ENCODE measurements around the gene GIN1. TPM values are rescaled to one million over a fixed set of nuclear protein-coding genes. Genes with fewer than 3 reads are reported as not detected.

Gene GIN1
- total and polyA plus RNA-seq, 2 of the 4 experiments (the other 2 are of a cell fraction) = 2.9 to 3.1 TPM

DNA sequence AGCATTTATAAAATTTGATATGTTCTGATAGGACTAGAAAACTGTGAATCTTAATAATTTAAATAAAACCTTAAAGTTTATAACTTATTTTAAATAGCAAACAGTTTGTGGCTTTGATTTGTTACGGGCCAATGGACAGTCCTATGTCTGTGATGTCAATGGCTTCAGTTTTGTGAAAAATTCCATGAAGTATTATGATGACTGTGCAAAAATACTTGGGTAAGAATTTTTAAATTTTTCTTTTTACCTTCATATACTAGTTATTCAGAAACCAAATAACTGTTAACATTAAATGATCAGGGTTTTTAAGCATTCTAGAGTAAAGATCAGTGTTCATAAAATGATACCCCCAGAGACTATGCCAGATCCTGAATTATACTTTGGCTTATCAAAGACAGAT, 31.2 kb upstream of the GIN1 start:
- no peaks in the 10 kb centered on the region for H3K9me1 ChIP-seq (ENCODE audit: insufficient read depth, low read length)
- no peaks in the 10 kb centered on the region for H3K9me3 ChIP-seq (ENCODE audit: control insufficient read depth, insufficient read depth, low read length)
- no peak overlapping the region for H3K9ac ChIP-seq (ENCODE audit: low read depth, low read length)
- H2BK20ac ChIP-seq (ENCODE audit: low read depth, low read length) = no peak overlapping the region
- H2BK5ac ChIP-seq (ENCODE audit: low read depth, low read length, poor library complexity, severe bottlenecking) = no peak overlapping the region
- no peak overlapping the region for H3K4me3 ChIP-seq (ENCODE audit: insufficient read depth, low read depth, low read length)
- H3K4me2 ChIP-seq (ENCODE audit: low read depth, low read length) = no peak overlapping the region
- no peak overlapping the region for H2AK5ac ChIP-seq (ENCODE audit: low read depth, low read length)
- H3K36me3 ChIP-seq (ENCODE audit: control insufficient read depth, insufficient read depth, low read length) = peaks cover 4% of the 10 kb centered on the region; the same call in 1 of the 2 replicates
- no peak overlapping the region for H4K91ac ChIP-seq (ENCODE audit: insufficient read depth, low read depth, low read length)
- dilution Hi-C loops (cut with HindIII; ENCODE audit: low sequenced_read_pairs, unreplicated experiment) = no loop called here
- H3K56ac ChIP-seq (ENCODE audit: extremely low read depth, insufficient read depth, low read length) = no peak overlapping the region
- H3K27me3 ChIP-seq (ENCODE audit: control insufficient read depth, insufficient read depth, low read length) = no peaks in the 10 kb centered on the region
- H3K79me1 ChIP-seq (ENCODE audit: low read depth in 1 of 2, low read length in 2 of 2) = no peaks in the 10 kb centered on the region
- no peak for TF ChIP-seq MXI1 (IDR thresholded peaks at IDR 0.05; ENCODE audit: borderline replicate concordance, low read depth, low read length)
- no peak for TF ChIP-seq FOS (IDR thresholded peaks at IDR 0.05; ENCODE audit: low read depth, low read length)
- TF ChIP-seq NFE2L2 (IDR thresholded peaks at IDR 0.05; ENCODE audit: low read depth, low read length) = 0 out of 2 replicates have a peak, but pooled peaks have one; percentile 26
- no peak for TF ChIP-seq RCOR1 (IDR thresholded peaks at IDR 0.05; ENCODE audit: insufficient replicate concordance, low read length)
- TF ChIP-seq, protein P1, sequence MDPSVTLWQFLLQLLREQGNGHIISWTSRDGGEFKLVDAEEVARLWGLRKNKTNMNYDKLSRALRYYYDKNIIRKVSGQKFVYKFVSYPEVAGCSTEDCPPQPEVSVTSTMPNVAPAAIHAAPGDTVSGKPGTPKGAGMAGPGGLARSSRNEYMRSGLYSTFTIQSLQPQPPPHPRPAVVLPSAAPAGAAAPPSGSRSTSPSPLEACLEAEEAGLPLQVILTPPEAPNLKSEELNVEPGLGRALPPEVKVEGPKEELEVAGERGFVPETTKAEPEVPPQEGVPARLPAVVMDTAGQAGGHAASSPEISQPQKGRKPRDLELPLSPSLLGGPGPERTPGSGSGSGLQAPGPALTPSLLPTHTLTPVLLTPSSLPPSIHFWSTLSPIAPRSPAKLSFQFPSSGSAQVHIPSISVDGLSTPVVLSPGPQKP (IDR thresholded peaks at IDR 0.05; ENCODE audit: borderline replicate concordance, low read depth, low read length) = no peak
- TF ChIP-seq BHLHE40 (IDR thresholded peaks at IDR 0.05; ENCODE audit: low read depth, low read length) = no peak
- TF ChIP-seq MAZ (IDR thresholded peaks at IDR 0.05; ENCODE audit: borderline replicate concordance, low read depth, low read length) = no peak
- no peak for TF ChIP-seq CEBPB (IDR thresholded peaks at IDR 0.05; ENCODE audit: low read depth, low read length)
- TF ChIP-seq CHD1 (IDR thresholded peaks at IDR 0.05; ENCODE audit: low read depth, low read length) = no peak
- TF ChIP-seq POLR2A (IDR thresholded peaks at IDR 0.05; ENCODE audit: low read depth, low read length) = no peak
- TF ChIP-seq CTCF (conservative IDR thresholded peaks at IDR 0.05; ENCODE audit: low read depth, low read length) = no peak
- peak; percentile 94 for TF ChIP-seq MAFK (IDR thresholded peaks at IDR 0.05; ENCODE audit: low read depth, low read length)
- TF ChIP-seq, protein P2, sequence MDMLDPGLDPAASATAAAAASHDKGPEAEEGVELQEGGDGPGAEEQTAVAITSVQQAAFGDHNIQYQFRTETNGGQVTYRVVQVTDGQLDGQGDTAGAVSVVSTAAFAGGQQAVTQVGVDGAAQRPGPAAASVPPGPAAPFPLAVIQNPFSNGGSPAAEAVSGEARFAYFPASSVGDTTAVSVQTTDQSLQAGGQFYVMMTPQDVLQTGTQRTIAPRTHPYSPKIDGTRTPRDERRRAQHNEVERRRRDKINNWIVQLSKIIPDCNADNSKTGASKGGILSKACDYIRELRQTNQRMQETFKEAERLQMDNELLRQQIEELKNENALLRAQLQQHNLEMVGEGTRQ (IDR thresholded peaks at IDR 0.05; ENCODE audit: low read depth, low read length) = no peak
- TF ChIP-seq RAD21 (IDR thresholded peaks at IDR 0.05; ENCODE audit: low read length) = no peak
- TF ChIP-seq RFX5 (IDR thresholded peaks at IDR 0.05; ENCODE audit: low read depth, low read length) = no peak
- no peak for TF ChIP-seq SMC3 (IDR thresholded peaks at IDR 0.05; ENCODE audit: low read depth, low read length)
- no peak overlapping the region for H2AFZ ChIP-seq (replicated peaks; ENCODE audit: low read length, poor library complexity)
- CTCF ChIA-PET = no interaction called here
- no peaks in the 10 kb centered on the region for H4K20me1 ChIP-seq (ENCODE audit: insufficient read depth, low read length)
- WGBS, 2 experiments (ENCODE audit: extremely low coverage in 2 of 2, insufficient read length in 1 of 2) = no CpG with 5 or more reads among the region's 1 CpG
- H4K8ac ChIP-seq (ENCODE audit: low read depth in 2 of 2, low read length in 2 of 2) = no peak overlapping the region
- no peak overlapping the region for H3K27ac ChIP-seq (ENCODE audit: insufficient read depth, low read length)
- POLR2A ChIA-PET (ENCODE audit: unreplicated experiment) = no interaction called here
- no peak overlapping the region for H2AK9ac ChIP-seq (replicated peaks; ENCODE audit: low read depth, low read length, poor library complexity)
- no peak overlapping the region for H2BK120ac ChIP-seq (ENCODE audit: low read depth, low read length)
- BruUV-seq (replicated peaks) = no TSS peak
- DNase-seq (no peak), ATAC-seq (ENCODE audit: low read depth) (no peak)
- H4K5ac ChIP-seq (ENCODE audit: low read depth, low read length) = no peak overlapping the region
- H2BK15ac ChIP-seq (ENCODE audit: low read depth, low read length) = no peak overlapping the region
- intact Hi-C loops (cut with micrococcal nuclease) = loop anchor here (5.0 kb wide), 1 partner anchor 326 kb away; no protein-coding TSS in a partner anchor
- no peak overlapping the region for H3K4ac ChIP-seq (ENCODE audit: low read depth, low read length)
- no peak overlapping the region for H3K18ac ChIP-seq (ENCODE audit: low read depth, low read length)
- no peak overlapping the region for H3K14ac ChIP-seq (replicated peaks; ENCODE audit: low read depth, low read length)
- no peaks in the 10 kb centered on the region for H3K4me1 ChIP-seq (ENCODE audit: control insufficient read depth, insufficient read depth, low read length)
- in situ Hi-C loops (cut with MboI; ENCODE audit: low sequenced_read_pairs) = no loop called here
- no peak overlapping the region for H3K23ac ChIP-seq (ENCODE audit: low read depth, low read length)

All from IMR-90 (cell line).